ENCODE data around the gene CXCL17.

Gene CXCL17

GRCh38 chr19:42403586-42403985 is 39.2 kb downstream of the CXCL17 start:
- no peak overlapping the region for H3K4me2 ChIP-seq (ENCODE audit: low read length)
- H3K27ac ChIP-seq = no peak overlapping the region
- no peaks in the 10 kb centered on the region for H3K79me2 ChIP-seq
- H3K4me1 ChIP-seq = no peaks in the 10 kb centered on the region
- TF ChIP-seq, protein P1, sequence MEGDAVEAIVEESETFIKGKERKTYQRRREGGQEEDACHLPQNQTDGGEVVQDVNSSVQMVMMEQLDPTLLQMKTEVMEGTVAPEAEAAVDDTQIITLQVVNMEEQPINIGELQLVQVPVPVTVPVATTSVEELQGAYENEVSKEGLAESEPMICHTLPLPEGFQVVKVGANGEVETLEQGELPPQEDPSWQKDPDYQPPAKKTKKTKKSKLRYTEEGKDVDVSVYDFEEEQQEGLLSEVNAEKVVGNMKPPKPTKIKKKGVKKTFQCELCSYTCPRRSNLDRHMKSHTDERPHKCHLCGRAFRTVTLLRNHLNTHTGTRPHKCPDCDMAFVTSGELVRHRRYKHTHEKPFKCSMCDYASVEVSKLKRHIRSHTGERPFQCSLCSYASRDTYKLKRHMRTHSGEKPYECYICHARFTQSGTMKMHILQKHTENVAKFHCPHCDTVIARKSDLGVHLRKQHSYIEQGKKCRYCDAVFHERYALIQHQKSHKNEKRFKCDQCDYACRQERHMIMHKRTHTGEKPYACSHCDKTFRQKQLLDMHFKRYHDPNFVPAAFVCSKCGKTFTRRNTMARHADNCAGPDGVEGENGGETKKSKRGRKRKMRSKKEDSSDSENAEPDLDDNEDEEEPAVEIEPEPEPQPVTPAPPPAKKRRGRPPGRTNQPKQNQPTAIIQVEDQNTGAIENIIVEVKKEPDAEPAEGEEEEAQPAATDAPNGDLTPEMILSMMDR (IDR thresholded peaks at IDR 0.05) = no peak
- no peak overlapping the region for H3K4me3 ChIP-seq (ENCODE audit: low read depth, low read length)
- no peaks in the 10 kb centered on the region for H3K27me3 ChIP-seq (ENCODE audit: control insufficient read depth, insufficient read depth, low read length)
- H3K9me3 ChIP-seq (ENCODE audit: control insufficient read depth, low read length) = no peaks in the 10 kb centered on the region
- H2AFZ ChIP-seq = no peak overlapping the region
- H3K36me3 ChIP-seq (ENCODE audit: control insufficient read depth, insufficient read depth, low read length) = no peaks in the 10 kb centered on the region
- H3K9ac ChIP-seq = no peak overlapping the region

GRCh38 chr19:42402376-42403116 is 40.2 kb downstream of the CXCL17 start:
- no peaks in the 10 kb centered on the region for H3K79me2 ChIP-seq
- no peaks in the 10 kb centered on the region for H3K9me3 ChIP-seq (ENCODE audit: control insufficient read depth, low read length)
- no peak overlapping the region for H3K9ac ChIP-seq
- H3K36me3 ChIP-seq (ENCODE audit: control insufficient read depth, insufficient read depth, low read length) = no peaks in the 10 kb centered on the region
- H3K4me2 ChIP-seq (ENCODE audit: low read length) = peak overlapping the region; percentile 57
- H3K27ac ChIP-seq = no peak overlapping the region
- peaks cover 4% of the 10 kb centered on the region for H3K4me1 ChIP-seq
- TF ChIP-seq, protein P1 (IDR thresholded peaks at IDR 0.05) = no peak
- H2AFZ ChIP-seq = peak overlapping the region; percentile 94
- no peak overlapping the region for H3K4me3 ChIP-seq (ENCODE audit: low read depth, low read length)
- H3K27me3 ChIP-seq (ENCODE audit: control insufficient read depth, insufficient read depth, low read length) = no peaks in the 10 kb centered on the region

- Histone ChIP-seq H3K9ac (peak overlapping the region; percentile 37), H3K4me1 (peaks cover 6% of the 10 kb centered on the region), H3K9me3 (ENCODE audit: control insufficient read depth, low read length) (no peaks in the 10 kb centered on the region), H3K27ac (peak overlapping the region; percentile 7), H3K79me2 (no peaks in the 10 kb centered on the region), H2AFZ (peak overlapping the region; percentile 94), H3K27me3 (ENCODE audit: control insufficient read depth, insufficient read depth, low read length) (no peaks in the 10 kb centered on the region), H3K36me3 (ENCODE audit: control insufficient read depth, insufficient read depth, low read length) (no peaks in the 10 kb centered on the region), H3K4me3 (ENCODE audit: low read depth, low read length) (peak overlapping the region; percentile 2), H3K4me2 (ENCODE audit: low read length) (peak overlapping the region; percentile 57)
- TF ChIP-seq, protein P1 (IDR thresholded peaks at IDR 0.05) = peak; percentile 84
Measured at GRCh38 chr19:42401365-42402303, 41.1 kb downstream of the CXCL17 start.

- TF ChIP-seq, protein P1 (IDR thresholded peaks at IDR 0.05) = no peak
- peaks cover 13% of the 10 kb centered on the region for H3K4me1 ChIP-seq
- H3K4me3 ChIP-seq (ENCODE audit: low read depth, low read length) = no peak overlapping the region
- no peak overlapping the region for H3K4me2 ChIP-seq (ENCODE audit: low read length)
- H3K9ac ChIP-seq = no peak overlapping the region
- H3K9me3 ChIP-seq (ENCODE audit: control insufficient read depth, low read length) = no peaks in the 10 kb centered on the region
- no peak overlapping the region for H3K27ac ChIP-seq
- no peak overlapping the region for H2AFZ ChIP-seq
- no peaks in the 10 kb centered on the region for H3K36me3 ChIP-seq (ENCODE audit: control insufficient read depth, insufficient read depth, low read length)
- H3K27me3 ChIP-seq (ENCODE audit: control insufficient read depth, insufficient read depth, low read length) = no peaks in the 10 kb centered on the region
- no peaks in the 10 kb centered on the region for H3K79me2 ChIP-seq
Measured at GRCh38 chr19:42400404-42400803, 42.3 kb downstream of the CXCL17 start.
